Activated naive CD4-positive, alpha-beta T cell treated with Interleukin-2 at 50 U/mL for 16 hours (primary cell): ENCODE results near the gene LGR4.

ENCODE experiments used
- DNase-seq: peaks from one replicate; pipeline ENCODE4 v3.0.0-alpha.2; 2020

LGR4 gene

DNA sequence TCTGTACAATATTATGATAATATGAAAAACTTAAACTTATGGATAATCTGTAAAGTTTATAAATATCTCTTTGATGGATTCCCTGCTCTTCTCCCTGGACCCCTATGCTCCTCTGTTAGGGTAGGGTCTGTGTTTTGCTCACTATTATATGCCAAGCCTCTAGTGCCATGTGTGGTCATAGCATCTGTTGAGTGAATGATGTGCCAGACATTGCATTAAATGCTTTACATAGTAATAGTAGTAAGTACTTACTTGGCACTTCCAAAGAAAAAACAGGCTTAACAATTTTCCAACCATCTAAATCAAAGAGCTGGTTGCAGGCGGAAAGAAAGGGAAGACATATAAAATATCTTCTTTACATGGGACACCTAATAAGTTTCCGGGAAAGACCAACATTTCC lies 46.8 kb downstream of the LGR4 start:
- no peak for DNase-seq

DNA sequence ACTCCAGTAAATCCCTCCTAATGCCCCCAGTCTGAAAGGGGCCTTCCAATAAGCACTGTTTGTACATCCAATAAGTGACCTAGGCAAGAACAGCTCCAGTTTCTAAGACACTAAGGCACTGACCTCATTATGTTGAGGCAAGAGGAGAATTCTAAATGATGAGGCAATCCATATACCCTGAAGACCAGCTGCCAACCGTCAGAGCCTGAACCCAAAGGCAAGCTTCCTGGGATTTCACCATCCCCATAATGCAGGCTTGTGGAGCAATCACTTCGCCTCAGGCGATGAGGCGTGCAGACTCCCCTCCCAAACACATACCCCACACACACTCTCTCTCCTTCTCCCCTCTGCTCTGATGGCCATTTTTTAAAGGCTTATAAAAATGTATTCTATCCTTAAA lies 49.5 kb downstream of the LGR4 start:
- DNase-seq, result no peak

- no peak for DNase-seq
These were observed 50.6 kb downstream of the LGR4 start for GRCh38 chr11:27421819-27422494.

- DNase-seq, result no peak
These were observed 51.6 kb downstream of the LGR4 start for GRCh38 chr11:27420722-27421572.

DNA sequence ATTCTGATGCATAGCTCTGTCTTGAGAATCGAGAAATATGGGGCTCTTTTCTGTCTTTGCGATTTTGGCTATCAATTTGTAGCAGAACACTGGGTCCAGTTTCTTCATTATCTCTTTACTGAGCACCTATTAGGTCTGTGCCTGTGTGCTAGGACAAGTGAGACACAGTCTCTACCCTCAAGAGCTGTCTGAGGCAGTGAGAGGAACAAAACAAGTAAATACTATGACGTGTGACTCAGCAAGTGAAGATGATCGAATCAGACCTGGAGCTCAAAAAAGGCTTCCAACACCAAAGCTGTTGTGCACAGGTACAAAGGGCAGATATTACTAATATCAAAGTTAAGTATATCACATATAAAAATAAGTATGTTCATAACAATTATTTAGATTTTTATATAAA lies 52.4 kb downstream of the LGR4 start:
- DNase-seq, result no peak

DNA sequence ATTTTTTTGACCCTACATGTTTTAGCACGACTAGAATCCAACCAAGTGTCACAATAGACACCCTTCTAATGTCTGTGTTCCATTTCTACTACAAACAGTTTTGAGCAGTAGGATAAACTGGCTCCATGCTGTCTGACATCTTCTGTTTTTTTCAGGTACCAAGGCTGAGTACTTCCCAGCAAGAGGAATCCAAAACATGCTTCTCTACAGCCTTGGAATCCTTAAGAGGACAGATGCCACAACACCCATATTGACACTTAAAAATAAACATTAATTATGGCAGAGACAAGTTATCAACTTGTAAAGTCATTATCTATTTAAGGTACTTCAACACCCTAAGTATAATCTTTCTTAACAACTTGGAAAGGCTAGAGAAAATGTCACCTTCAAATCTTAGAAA lies 54.2 kb downstream of the LGR4 start:
- DNase-seq, result no peak

DNA sequence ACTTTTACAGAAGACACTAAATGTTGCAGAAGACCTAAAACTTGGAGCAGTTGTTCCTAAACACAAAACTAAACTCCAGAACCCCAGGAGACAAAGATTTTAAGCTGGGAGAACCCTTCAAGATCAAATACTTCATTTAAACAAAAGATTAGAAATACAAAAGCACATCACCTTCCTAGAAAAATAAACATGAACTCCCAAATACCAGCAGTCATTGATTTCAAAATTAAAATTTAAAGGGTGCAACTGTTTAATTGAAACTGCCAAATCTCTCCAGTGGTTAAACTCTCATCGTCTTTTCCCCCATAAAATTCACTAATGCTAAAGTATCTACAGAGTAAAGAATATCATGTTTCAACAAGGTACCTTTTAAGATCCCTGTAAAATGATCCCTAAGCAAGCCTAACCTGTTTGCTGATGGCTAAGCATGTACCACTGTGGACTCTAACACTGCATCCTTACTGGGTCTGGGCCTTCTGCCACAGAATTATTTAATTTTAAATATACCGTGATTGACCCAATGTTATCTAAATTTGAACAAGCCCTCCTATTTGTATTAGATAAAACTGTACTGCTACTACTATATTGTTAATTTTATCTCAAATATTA lies 55.9 kb downstream of the LGR4 start:
- DNase-seq, result no peak

DNA sequence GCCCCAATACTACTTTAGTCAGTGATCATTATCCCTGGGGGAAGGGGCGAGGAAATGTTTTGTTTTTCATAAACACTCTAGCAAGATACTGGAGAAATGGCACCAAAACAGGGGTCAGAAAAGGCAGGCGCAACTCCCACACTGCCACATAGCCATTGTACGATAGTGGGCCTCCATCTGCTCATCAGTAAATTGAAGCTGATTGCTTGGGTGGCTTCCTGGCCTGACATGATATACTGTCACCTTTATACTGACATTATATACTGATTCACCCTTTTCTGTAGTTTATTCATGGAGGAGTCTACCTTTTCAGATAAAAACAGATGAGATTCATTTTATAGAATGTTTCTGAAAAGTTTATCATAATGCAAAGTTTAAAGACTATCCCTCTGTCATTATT lies 57.9 kb downstream of the LGR4 start:
- DNase-seq, result no peak

DNA sequence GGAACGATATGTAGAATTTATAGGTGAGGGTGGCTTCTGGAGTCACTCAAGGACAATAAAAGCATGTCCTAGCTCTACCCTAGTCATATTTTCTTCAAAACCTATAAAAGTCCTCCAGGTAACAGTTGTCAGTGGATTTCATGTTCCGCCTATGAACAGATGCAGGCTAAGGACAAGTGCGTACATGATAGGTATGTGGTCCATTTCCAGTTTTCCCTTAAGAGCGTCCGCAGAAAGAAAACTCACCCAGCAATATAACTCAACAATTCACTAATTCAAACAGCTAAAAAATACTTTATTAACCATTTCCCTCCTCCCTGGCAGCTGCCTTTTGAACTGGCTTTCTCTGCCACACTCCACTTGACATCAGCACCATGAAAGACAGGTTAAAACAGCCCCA lies 59.4 kb downstream of the LGR4 start:
- DNase-seq, result no peak

DNA sequence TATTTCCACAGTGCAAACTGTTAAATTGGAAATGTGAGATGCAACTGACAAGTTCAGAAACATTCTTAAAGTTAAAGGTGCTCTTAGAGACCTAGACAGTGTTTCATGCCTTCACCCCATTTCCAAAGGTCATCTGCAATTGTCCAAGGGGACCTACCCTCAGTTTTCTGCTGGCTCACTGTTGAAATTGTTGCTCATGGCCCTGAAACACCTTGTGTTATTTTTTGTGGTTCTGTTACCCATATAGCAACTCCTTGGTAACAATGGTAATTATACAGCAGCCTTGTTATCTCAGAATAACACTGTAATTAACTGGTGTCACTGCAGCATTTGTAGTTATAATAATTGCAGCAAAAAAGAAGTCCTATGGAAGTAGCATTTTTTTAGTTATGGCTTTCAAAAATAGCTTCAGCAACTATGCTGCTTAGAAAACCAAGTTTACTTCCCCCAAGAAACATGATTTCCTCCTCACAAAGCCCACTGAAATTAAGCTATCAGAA lies 60.3 kb downstream of the LGR4 start:
- DNase-seq, result no peak

GRCh38 chr11:27411328-27411727 lies 61.3 kb downstream of the LGR4 start:
- no peak for DNase-seq

GRCh38 chr11:27410272-27410671 lies 62.3 kb downstream of the LGR4 start:
- no peak for DNase-seq

DNA sequence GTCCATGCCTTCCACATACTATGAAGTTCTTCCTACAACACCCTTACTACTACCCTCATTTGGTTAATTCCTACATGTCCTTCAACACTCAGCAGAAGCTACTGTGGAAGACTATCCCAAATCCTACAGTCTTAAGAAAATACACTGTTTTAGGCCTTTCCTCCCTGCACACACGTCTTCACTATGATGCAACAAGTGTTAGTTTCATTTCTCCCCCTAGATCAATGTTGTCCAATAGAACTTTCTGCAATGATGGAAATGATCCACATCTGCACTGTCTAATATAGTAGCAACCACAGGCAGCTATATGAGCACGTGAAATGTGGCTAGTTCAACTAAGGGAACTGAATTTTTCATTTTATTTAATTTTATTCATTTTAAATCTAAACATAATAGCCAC lies 62.8 kb downstream of the LGR4 start:
- DNase-seq, result no peak

- DNase-seq, result no peak
These were observed 63.5 kb downstream of the LGR4 start for GRCh38 chr11:27409049-27409448.

DNA sequence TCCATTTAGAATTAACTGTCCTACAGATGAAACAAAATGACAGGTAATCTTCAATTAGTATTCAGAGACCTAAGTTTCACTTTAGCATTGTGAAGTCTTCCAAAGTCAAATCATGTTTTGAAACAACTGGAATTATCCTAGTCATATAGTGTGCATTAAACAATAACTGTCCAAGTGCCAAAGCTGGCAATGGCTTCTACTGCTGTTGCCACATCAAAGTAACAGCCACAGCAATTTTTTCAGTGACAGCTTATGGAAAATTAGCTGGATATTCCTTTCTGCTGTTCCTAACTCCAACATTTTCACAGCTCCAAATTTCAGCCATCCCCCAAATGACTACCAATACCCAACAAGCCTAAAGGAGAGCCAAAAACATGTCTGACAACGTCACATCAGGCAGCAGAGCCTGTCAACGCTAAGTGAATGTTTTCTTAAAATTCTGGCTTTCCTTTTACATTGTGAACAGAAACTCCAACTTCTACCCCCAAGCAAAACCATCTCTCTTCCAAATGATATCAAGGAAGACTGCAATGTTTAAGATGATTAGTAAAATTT lies 64.3 kb downstream of the LGR4 start:
- no peak for DNase-seq

- DNase-seq, result no peak
These were observed 65.9 kb downstream of the LGR4 start for GRCh38 chr11:27406498-27407354.

- no peak for DNase-seq
These were observed 67.5 kb downstream of the LGR4 start for GRCh38 chr11:27405134-27405533.

- no peak for DNase-seq
These were observed 68.2 kb downstream of the LGR4 start for GRCh38 chr11:27404427-27404826.

- no peak for DNase-seq
These were observed 69.4 kb downstream of the LGR4 start for GRCh38 chr11:27403195-27403594.

GRCh38 chr11:27402450-27402849 lies 70.1 kb downstream of the LGR4 start:
- no peak for DNase-seq

DNA sequence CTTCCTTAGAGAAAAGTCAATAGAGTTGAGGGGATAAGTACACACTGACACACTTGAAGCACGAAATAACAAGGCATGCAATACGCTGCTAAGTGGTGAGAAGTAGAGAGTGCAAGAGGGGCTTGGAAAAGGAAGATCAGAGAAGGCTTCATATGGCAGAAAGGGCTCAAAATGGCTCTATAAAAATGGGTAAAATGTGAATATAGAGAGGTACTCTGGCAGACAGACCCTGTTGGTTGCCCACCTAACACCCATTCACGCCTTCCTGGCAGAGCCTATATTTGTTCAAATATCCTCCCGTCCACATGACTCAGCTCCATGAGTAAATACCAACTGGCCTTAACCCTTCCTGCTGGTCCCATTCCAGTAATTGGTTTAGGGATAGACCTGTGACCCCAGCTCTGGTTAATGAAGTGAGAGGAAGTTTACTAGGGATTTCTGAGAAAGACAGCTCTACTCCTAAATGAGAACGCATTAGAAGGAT lies 70.7 kb downstream of the LGR4 start:
- DNase-seq, result no peak

GRCh38 chr11:27401280-27401832 lies 71.2 kb downstream of the LGR4 start:
- no peak for DNase-seq
